ENCODE data around the gene CCDC33. TPM values are rescaled to one million over a fixed set of nuclear protein-coding genes. Genes with fewer than 3 reads are reported as not detected.

The CCDC33 gene
- total RNA-seq, 4 donors from 2014 or later, result 1.4 to 2.8 (median 1.7) TPM

DNA sequence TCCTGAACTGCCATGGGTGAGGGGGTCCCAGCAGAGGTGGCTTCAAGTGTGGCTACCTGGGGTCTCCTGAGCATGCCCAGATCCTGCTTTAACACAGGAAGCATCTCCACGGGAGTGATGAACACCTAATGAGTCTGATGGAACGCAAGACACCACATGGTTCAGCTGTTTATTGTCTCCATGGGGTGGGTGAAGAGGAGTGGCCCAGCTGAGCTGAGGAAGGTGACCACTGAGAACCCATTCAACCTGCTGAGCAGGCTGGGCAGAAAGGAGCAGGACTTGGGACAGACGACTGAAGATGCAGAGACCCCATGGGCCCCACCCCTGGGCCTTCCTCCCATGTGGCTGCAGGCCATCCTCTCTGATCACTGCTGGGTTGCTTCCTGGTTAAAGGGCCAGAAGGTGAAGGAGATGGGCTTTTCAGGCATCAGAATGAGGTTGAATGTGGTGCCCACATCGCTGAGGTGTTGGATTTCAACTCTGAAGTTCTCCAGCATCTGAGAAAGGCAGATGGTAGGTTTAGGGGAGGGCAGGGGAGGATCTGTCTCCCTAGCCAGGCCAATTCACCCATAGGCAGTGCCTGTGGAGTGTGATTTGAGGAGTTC, 101.6 kb downstream of the CCDC33 start:
- TF ChIP-seq, protein P1, sequence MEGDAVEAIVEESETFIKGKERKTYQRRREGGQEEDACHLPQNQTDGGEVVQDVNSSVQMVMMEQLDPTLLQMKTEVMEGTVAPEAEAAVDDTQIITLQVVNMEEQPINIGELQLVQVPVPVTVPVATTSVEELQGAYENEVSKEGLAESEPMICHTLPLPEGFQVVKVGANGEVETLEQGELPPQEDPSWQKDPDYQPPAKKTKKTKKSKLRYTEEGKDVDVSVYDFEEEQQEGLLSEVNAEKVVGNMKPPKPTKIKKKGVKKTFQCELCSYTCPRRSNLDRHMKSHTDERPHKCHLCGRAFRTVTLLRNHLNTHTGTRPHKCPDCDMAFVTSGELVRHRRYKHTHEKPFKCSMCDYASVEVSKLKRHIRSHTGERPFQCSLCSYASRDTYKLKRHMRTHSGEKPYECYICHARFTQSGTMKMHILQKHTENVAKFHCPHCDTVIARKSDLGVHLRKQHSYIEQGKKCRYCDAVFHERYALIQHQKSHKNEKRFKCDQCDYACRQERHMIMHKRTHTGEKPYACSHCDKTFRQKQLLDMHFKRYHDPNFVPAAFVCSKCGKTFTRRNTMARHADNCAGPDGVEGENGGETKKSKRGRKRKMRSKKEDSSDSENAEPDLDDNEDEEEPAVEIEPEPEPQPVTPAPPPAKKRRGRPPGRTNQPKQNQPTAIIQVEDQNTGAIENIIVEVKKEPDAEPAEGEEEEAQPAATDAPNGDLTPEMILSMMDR (IDR thresholded peaks at IDR 0.05), result no peak
- TF ChIP-seq POLR2A (IDR thresholded peaks at IDR 0.05), result no peak
- DNase-seq, result no peak
- no peaks in the 10 kb centered on the region for H3K9me3 ChIP-seq
- no peaks in the 10 kb centered on the region for H3K27me3 ChIP-seq
- intact Hi-C loops (cut with DNase I; ENCODE audit: low total_unique reads), result no loop called here
- no peak overlapping the region for H3K27ac ChIP-seq
- H3K4me3 ChIP-seq, result no peak overlapping the region
- no peaks in the 10 kb centered on the region for H3K36me3 ChIP-seq
- no peaks in the 10 kb centered on the region for H3K4me1 ChIP-seq

DNA sequence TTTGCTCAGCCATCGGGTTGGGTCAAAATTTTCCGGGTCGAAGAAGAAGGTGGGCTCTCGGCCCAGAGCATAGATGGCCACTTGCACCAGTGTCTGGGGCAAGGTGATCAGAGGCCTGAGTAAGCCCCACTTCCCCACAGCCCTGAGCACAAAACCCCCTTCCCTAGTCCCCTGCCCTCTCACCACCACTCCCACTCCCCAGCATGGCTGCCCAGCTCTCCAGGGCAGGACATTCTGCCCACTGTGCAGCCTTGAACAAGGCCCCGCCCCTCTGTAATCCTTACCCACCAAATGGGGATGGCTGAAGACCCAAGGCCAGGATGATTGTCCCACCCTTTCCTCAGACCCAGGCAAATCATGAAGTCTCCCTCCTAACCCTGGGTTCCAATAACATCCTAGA, 102.5 kb downstream of the CCDC33 start:
- intact Hi-C loops (cut with DNase I; ENCODE audit: low total_unique reads), result no loop called here
- H3K4me1 ChIP-seq, result no peaks in the 10 kb centered on the region

DNA sequence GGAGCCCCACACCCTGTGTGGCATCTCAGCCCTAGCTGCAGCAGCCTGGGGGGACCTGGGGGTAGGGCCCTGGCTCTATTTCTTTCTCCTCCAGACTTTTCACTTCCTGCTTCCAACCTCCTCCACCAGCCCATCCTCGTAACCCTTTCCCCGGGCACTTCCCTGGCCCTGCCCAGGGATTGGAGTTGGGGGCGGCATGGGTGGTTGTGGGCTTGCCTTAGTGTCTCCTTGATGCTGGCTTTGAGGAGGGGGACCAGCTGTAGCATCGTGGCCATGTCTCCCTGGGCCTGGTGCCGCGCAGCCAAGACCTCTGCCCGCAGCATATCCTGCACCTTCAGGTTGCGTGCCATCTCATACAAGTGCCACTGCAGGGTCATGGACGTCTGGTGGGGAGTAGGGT, 103.2 kb downstream of the CCDC33 start:
- no peak for DNase-seq
- no peaks in the 10 kb centered on the region for H3K36me3 ChIP-seq
- no peaks in the 10 kb centered on the region for H3K4me1 ChIP-seq
- no peak overlapping the region for H3K27ac ChIP-seq
- H3K27me3 ChIP-seq, result no peaks in the 10 kb centered on the region
- H3K4me3 ChIP-seq, result no peak overlapping the region
- intact Hi-C loops (cut with DNase I; ENCODE audit: low total_unique reads), result no loop called here
- no peaks in the 10 kb centered on the region for H3K9me3 ChIP-seq
- TF ChIP-seq, protein P1 (IDR thresholded peaks at IDR 0.05), result no peak
- TF ChIP-seq POLR2A (IDR thresholded peaks at IDR 0.05), result no peak

More for the DNA sequence above, 102.5 kb downstream of the CCDC33 start:
- H3K4me3 ChIP-seq, result no peak overlapping the region
- H3K27me3 ChIP-seq, result no peaks in the 10 kb centered on the region
- H3K36me3 ChIP-seq, result no peaks in the 10 kb centered on the region
- no peak for DNase-seq
- TF ChIP-seq, protein P1 (IDR thresholded peaks at IDR 0.05), result no peak
- TF ChIP-seq POLR2A (IDR thresholded peaks at IDR 0.05), result no peak
- no peaks in the 10 kb centered on the region for H3K9me3 ChIP-seq
- no peak overlapping the region for H3K27ac ChIP-seq

DNA sequence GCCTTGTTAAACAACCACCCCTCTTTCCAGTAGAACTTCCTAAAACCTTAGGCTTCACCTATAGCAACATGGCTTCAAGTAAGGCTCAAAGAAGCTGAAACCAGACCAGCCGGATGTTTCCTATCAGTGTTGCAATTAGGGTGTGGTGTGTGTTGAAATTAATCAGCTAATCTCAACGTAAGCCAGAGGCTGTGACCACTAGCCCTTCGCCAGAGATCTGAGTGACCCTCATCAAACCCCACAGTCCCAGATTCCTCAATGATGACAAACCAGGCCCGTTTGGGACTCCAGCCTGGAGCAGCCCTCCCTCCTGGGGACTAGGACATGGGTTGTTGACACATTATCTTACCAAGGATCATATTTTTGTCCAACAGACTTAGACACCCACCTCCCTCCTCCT, 104.0 kb downstream of the CCDC33 start:
- Histone ChIP-seq H3K4me1 (no peaks in the 10 kb centered on the region), H3K27ac (no peak overlapping the region), H3K9me3 (no peaks in the 10 kb centered on the region), H3K4me3 (no peak overlapping the region), H3K27me3 (no peaks in the 10 kb centered on the region), H3K36me3 (no peaks in the 10 kb centered on the region)
- intact Hi-C loops (cut with DNase I; ENCODE audit: low total_unique reads), result no loop called here
- no peak for TF ChIP-seq POLR2A (IDR thresholded peaks at IDR 0.05)
- TF ChIP-seq, protein P1 (IDR thresholded peaks at IDR 0.05), result no peak
- DNase-seq, result no peak

DNA sequence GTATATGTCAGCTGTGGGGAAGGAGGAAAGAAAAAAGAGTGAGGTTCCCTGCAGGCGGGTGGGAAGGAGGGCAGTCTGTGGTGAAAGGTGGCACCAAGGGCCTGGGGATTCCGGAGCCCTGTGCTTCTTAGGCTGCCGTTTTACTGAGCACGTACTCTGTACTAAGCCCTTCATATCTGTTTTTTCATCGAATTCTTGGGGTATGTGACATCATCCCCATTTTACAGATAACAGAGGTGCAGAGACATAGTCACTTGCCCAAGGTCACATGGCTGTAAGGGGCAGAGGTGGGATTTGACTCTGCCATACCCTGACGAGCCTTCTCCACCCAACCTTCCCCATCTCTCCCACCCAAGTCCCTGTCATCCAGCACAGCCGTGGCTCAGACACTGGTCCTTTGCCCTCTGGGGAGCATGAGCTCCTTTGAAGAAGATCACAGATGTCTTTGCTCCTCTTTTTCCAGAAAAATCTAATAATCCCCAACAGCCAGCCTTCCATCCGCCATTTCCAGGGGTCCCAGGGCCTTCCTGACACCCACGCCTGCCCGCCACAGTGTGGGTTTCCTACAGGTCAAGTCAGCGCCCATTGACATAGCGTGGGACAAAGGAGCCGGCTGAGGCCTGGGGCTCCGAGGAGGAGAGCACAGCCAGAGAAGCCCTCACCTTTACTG, 107.1 kb downstream of the CCDC33 start:
- intact Hi-C loops (cut with DNase I; ENCODE audit: low total_unique reads), result no loop called here
- Histone ChIP-seq H3K4me3 (no peak overlapping the region), H3K9me3 (no peaks in the 10 kb centered on the region), H3K27me3 (no peaks in the 10 kb centered on the region), H3K36me3 (no peaks in the 10 kb centered on the region), H3K4me1 (no peaks in the 10 kb centered on the region), H3K27ac (no peak overlapping the region)
- no peak for DNase-seq
- no peak for TF ChIP-seq POLR2A (IDR thresholded peaks at IDR 0.05)
- TF ChIP-seq, protein P1 (IDR thresholded peaks at IDR 0.05), result no peak

Data from uterus (tissue), 4 donors.